Breast epithelium (tissue), 4 donors: ENCODE data around the gene SOCS7. TPM values are rescaled to one million over a fixed set of nuclear protein-coding genes. Genes with fewer than 3 reads are reported as not detected.
A peak's percentile ranks its signal among the peaks of the same experiment; 100 is the strongest.

Experiments
- DNase-seq, 2 donors: peaks; one replicate each; pipeline ENCODE4 v3.0.0-alpha.2; 2019; ENCODE audit warnings: low spot score in 2 of 2
- H3K27ac ChIP-seq, 2 donors: fragments of 200-600 bp; sonication (generic) in 1 of 2; one replicate each; pipeline ENCODE4 v1.5.1; 2016 to 2019; ENCODE audit warnings: mild to moderate bottlenecking in 1 of 2
- H3K27me3 ChIP-seq, 2 donors: fragments of 200-600 bp; sonication (generic) in 1 of 2; one replicate each; pipeline versions ENCODE4 v1.5.1 to v1.6.0; 2017 to 2019; ENCODE audit warnings: control low read depth in 1 of 2, mild to moderate bottlenecking in 1 of 2
- H3K36me3 ChIP-seq: fragments of 200-600 bp; one replicate; pipeline ENCODE4 v1.5.1; 2019
- H3K4me1 ChIP-seq, 2 donors: fragments of 200-600 bp; sonication (generic); one replicate each; pipeline ENCODE4 v1.5.1; 2016 to 2019; ENCODE audit warnings: control low read depth in 1 of 2
- H3K4me3 ChIP-seq, 3 donors: fragments of 200-600 bp; sonication (generic); 1 replicate in 2 of 3; 2 replicates in 1 of 3; pipeline ENCODE4 v1.5.1; 2016 to 2019; ENCODE audit warnings: mild to moderate bottlenecking in 3 of 3, moderate library complexity in 2 of 3
- H3K9me3 ChIP-seq, 2 donors: fragments of 200-600 bp; sonication (generic) in 1 of 2; one replicate each; pipeline ENCODE4 v1.5.1; 2016 to 2019; ENCODE audit warnings: control low read depth in 1 of 2
- POLR2A ChIP-seq: fragments of 450-650 bp; IDR thresholded peaks from one replicate; pipeline ENCODE4 v1.6.1; 2016; ENCODE audit warnings: antibody characterized with exemption, mild to moderate bottlenecking, moderate library complexity
- POLR2AphosphoS5 ChIP-seq, 3 donors: sonication (generic); formaldehyde crosslinking; IDR thresholded peaks; one replicate each; pipeline ENCODE4 v1.6.1; 2017; ENCODE audit warnings: antibody characterized with exemption in 3 of 3
- intact Hi-C: fragments of 100-400 bp; cut with DNase I; formaldehyde crosslinking; loops from one replicate; pipeline ENCODE4 v1.15.1; 2023; ENCODE audit warnings: low total_unique reads
- total RNA-seq, 3 donors: library from RNA; depleted of rRNA; stranded (reverse); fragments of >200 nt; gene quantifications; one replicate each; pipeline ENCODE4 v1.1.0, GENCODE V29; 2016
- TF ChIP-seq, protein P1 (sequence below), 3 donors: fragments of 450-650 bp; IDR thresholded peaks; one replicate each; pipeline ENCODE4 v1.5.1; 2016 to 2017; ENCODE audit warnings: antibody characterized with exemption in 3 of 3, mild to moderate bottlenecking in 3 of 3, moderate library complexity in 3 of 3

SOCS7 gene
- total RNA-seq, 3 donors from 2014 or later: 9.9 to 24.0 (median 14.7) TPM

DNA sequence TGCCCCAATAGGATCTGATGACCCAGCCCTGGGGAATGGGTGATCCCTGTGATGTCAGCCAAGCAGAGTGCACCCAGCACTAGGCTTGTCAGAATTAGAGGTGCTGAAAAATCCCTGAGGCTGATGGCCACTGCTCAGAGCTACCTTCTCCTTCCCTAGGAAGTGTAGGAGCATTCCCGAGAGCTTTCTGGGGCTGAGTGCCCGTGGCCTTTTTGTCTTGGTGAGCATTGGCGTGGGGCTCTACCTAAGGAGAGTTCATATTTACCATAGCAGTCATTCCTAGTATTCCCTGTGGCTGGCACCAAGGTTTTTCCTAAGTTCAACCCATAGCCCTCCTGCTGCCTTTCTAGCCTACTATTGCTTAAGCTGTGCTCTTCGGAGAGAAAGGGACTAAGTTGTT lies 54.0 kb downstream of the SOCS7 start:
- no peaks in the 10 kb centered on the region for H3K9me3 ChIP-seq
- H3K36me3 ChIP-seq: no peaks in the 10 kb centered on the region
- H3K27ac ChIP-seq: no peak overlapping the region
- intact Hi-C loops: no loop called here
- DNase-seq: no peak
- H3K27me3 ChIP-seq: no peaks in the 10 kb centered on the region
- TF ChIP-seq POLR2AphosphoS5 (IDR thresholded peaks at IDR 0.05) (no peak), POLR2A (no peak)
- TF ChIP-seq, protein P1, sequence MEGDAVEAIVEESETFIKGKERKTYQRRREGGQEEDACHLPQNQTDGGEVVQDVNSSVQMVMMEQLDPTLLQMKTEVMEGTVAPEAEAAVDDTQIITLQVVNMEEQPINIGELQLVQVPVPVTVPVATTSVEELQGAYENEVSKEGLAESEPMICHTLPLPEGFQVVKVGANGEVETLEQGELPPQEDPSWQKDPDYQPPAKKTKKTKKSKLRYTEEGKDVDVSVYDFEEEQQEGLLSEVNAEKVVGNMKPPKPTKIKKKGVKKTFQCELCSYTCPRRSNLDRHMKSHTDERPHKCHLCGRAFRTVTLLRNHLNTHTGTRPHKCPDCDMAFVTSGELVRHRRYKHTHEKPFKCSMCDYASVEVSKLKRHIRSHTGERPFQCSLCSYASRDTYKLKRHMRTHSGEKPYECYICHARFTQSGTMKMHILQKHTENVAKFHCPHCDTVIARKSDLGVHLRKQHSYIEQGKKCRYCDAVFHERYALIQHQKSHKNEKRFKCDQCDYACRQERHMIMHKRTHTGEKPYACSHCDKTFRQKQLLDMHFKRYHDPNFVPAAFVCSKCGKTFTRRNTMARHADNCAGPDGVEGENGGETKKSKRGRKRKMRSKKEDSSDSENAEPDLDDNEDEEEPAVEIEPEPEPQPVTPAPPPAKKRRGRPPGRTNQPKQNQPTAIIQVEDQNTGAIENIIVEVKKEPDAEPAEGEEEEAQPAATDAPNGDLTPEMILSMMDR (IDR thresholded peaks at IDR 0.05): no peak
- no peak overlapping the region for H3K4me3 ChIP-seq
- H3K4me1 ChIP-seq: no peaks in the 10 kb centered on the region

- H3K4me1 ChIP-seq: no peaks in the 10 kb centered on the region
- H3K36me3 ChIP-seq: no peaks in the 10 kb centered on the region
- no peaks in the 10 kb centered on the region for H3K9me3 ChIP-seq
- no peak overlapping the region for H3K27ac ChIP-seq
- no peak overlapping the region for H3K4me3 ChIP-seq
- H3K27me3 ChIP-seq: no peaks in the 10 kb centered on the region
- intact Hi-C loops: loop anchor here (10.0 kb wide), 1 partner anchor 65 kb away; the partner anchor contains the start of gene GPR179
- TF ChIP-seq, protein P1 (IDR thresholded peaks at IDR 0.05): no peak
- no peak for TF ChIP-seq POLR2A
- no peak for TF ChIP-seq POLR2AphosphoS5 (IDR thresholded peaks at IDR 0.05)
- DNase-seq: no peak
Observed at GRCh38 chr17:38410201-38410600, 58.6 kb downstream of the SOCS7 start.

- Histone ChIP-seq H3K4me1 (no peaks in the 10 kb centered on the region), H3K9me3 (no peaks in the 10 kb centered on the region), H3K4me3 (peak overlapping the region in 1 of 3 donors; percentile 15), H3K27ac (no peak overlapping the region), H3K36me3 (no peaks in the 10 kb centered on the region), H3K27me3 (peaks cover 5 to 18% of the 10 kb centered on the region in 2 donors)
- no peak for TF ChIP-seq POLR2AphosphoS5 (IDR thresholded peaks at IDR 0.05)
- TF ChIP-seq, protein P1 (IDR thresholded peaks at IDR 0.05): no peak
- no peak for TF ChIP-seq POLR2A
- intact Hi-C loops: loop anchor here (10.0 kb wide), 1 partner anchor 71 kb away; the partner anchor contains the start of gene GPR179
- DNase-seq: no peak
Observed at GRCh38 chr17:38415250-38416194, 63.9 kb downstream of the SOCS7 start.

DNA sequence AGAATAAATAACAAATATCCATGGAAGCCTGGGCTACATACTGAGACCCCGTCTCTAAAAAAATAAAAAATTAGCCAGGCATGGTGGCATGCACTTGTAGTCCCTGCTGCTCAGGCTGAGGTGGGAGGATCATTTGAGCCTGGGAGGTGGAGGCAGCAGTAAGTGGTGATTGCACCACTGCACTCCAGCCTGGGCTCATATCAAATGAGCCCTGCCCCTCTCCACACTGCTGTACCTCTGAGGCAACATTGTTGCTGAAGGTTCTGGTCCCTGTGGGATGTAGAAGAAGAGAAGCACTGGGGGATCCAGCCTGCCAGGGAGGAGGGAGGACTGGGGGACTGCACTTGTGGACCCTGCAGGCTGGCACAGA lies 65.2 kb downstream of the SOCS7 start:
- H3K27me3 ChIP-seq: peaks cover 5 to 26% of the 10 kb centered on the region in 2 donors
- intact Hi-C loops: loop anchor here (10.0 kb wide), 1 partner anchor 72 kb away; the partner anchor contains the start of gene GPR179

More for the DNA sequence above, 65.2 kb downstream of the SOCS7 start:
- Histone ChIP-seq H3K4me3 (no peak overlapping the region), H3K4me1 (no peaks in the 10 kb centered on the region), H3K36me3 (no peaks in the 10 kb centered on the region), H3K9me3 (no peaks in the 10 kb centered on the region), H3K27ac (no peak overlapping the region)
- no peak for TF ChIP-seq POLR2AphosphoS5 (IDR thresholded peaks at IDR 0.05)
- TF ChIP-seq POLR2A: no peak
- TF ChIP-seq, protein P1 (IDR thresholded peaks at IDR 0.05): no peak
- no peak for DNase-seq
